Mucosa of rectum (tissue), 2 donors: ENCODE data around the gene SNRPD3.
"Not testable (repeated sequence)": the region's sequence is repeated elsewhere in the genome, so short reads cannot be mapped to it uniquely, and the experiment has no call there.

Experiments used
- H3K27ac ChIP-seq, 2 donors: one replicate each; pipeline ENCODE4 v1.7.0; 2013; ENCODE audit warnings: inconsistent platforms in 2 of 2, low read depth in 2 of 2, low read length in 2 of 2
- H3K27me3 ChIP-seq, 2 donors: one replicate each; pipeline ENCODE4 v1.7.0; 2013; ENCODE audit warnings: low read length in 2 of 2; ENCODE audit not compliant: control insufficient read depth in 2 of 2, insufficient read depth in 2 of 2
- H3K36me3 ChIP-seq, 2 donors: one replicate each; pipeline ENCODE4 v1.7.0; 2013; ENCODE audit warnings: low read length in 2 of 2; ENCODE audit not compliant: control insufficient read depth in 2 of 2, insufficient read depth in 2 of 2
- H3K4me1 ChIP-seq, 2 donors: one replicate each; pipeline ENCODE4 v1.7.0; 2013; ENCODE audit warnings: low read length in 2 of 2, mild to moderate bottlenecking in 1 of 2; ENCODE audit not compliant: control insufficient read depth in 2 of 2, insufficient read depth in 2 of 2
- H3K4me3 ChIP-seq, 2 donors: one replicate each; pipeline ENCODE4 v1.7.0; 2013; ENCODE audit warnings: low read length in 2 of 2
- H3K9ac ChIP-seq, 2 donors: one replicate each; pipeline ENCODE4 v1.7.0; 2013; ENCODE audit warnings: low read length in 2 of 2, low read depth in 1 of 2, mild to moderate bottlenecking in 1 of 2
- H3K9me3 ChIP-seq, 2 donors: one replicate each; pipeline ENCODE4 v1.7.0; 2013; ENCODE audit warnings: low read length in 2 of 2; ENCODE audit not compliant: control insufficient read depth in 2 of 2
- donor health status: healthy.
- donor health status: Normal muscosa, but diverticular disease.

Gene SNRPD3

GRCh38 chr22:24589518-24590030 lies 33.8 kb downstream of the SNRPD3 start:
- peaks cover 10 to 14% of the 10 kb centered on the region in 2 donors for H3K4me1 ChIP-seq
- H3K27me3 ChIP-seq: no peaks in the 10 kb centered on the region
- H3K27ac ChIP-seq: no peak overlapping the region
- H3K36me3 ChIP-seq: peaks cover 5 to 17% of the 10 kb centered on the region in 2 donors
- H3K4me3 ChIP-seq: no peak overlapping the region
- no peaks in the 10 kb centered on the region for H3K9me3 ChIP-seq
- H3K9ac ChIP-seq: no peak overlapping the region

- Histone ChIP-seq H3K36me3 (peaks cover 5 to 17% of the 10 kb centered on the region in 2 donors), H3K9me3 (no peaks in the 10 kb centered on the region), H3K4me1 (peaks cover 11 to 14% of the 10 kb centered on the region in 2 donors), H3K9ac (no peak overlapping the region), H3K27me3 (no peaks in the 10 kb centered on the region), H3K4me3 (no peak overlapping the region), H3K27ac (no peak overlapping the region)
These were observed 34.9 kb downstream of the SNRPD3 start for GRCh38 chr22:24590596-24591173.

- Histone ChIP-seq H3K9me3 (no peaks in the 10 kb centered on the region), H3K27ac (no peak overlapping the region), H3K4me3 (no peak overlapping the region), H3K4me1 (peaks cover 11 to 14% of the 10 kb centered on the region in 2 donors), H3K36me3 (peaks cover 5 to 14% of the 10 kb centered on the region in 2 donors), H3K9ac (no peak overlapping the region), H3K27me3 (no peaks in the 10 kb centered on the region)
These were observed 35.6 kb downstream of the SNRPD3 start for GRCh38 chr22:24591286-24591830.

GRCh38 chr22:24592058-24592850 lies 36.5 kb downstream of the SNRPD3 start:
- Histone ChIP-seq H3K4me1 (peaks cover 11 to 14% of the 10 kb centered on the region in 2 donors), H3K27ac (peak overlapping the region; percentile 71 to 72), H3K27me3 (no peaks in the 10 kb centered on the region), H3K9ac (peak overlapping the region; percentile 60 to 74), H3K36me3 (peaks cover 5 to 11% of the 10 kb centered on the region in 2 donors), H3K9me3 (no peaks in the 10 kb centered on the region), H3K4me3 (peak overlapping the region; percentile 65 to 69)

GRCh38 chr22:24592851-24593558 lies 37.2 kb downstream of the SNRPD3 start, which contains the start of gene LRRC75B:
TSS of gene LRRC75B (minus strand) at chr22:24593073. CDS start at chr22:24593039, 34 bp downstream.
- Histone ChIP-seq H3K27me3 (no peaks in the 10 kb centered on the region), H3K27ac (peak within 1 kb of the TSS; percentile 71 to 85), H3K9ac (peak within 1 kb of the TSS; percentile 65 to 74), H3K36me3 (peaks cover 3 to 5% of the 10 kb centered on the region in 2 donors), H3K4me1 (peaks cover 11 to 14% of the 10 kb centered on the region in 2 donors), H3K4me3 (peak within 1 kb of the TSS; percentile 65 to 69), H3K9me3 (no peaks in the 10 kb centered on the region)

GRCh38 chr22:24593559-24593835 lies 37.7 kb downstream of the SNRPD3 start:
- peak overlapping the region; percentile 71 to 85 for H3K27ac ChIP-seq
- not testable (repeated sequence) for H3K27me3 ChIP-seq, H3K36me3 ChIP-seq, H3K9me3 ChIP-seq
- H3K9ac ChIP-seq: peak overlapping the region; percentile 65 to 74
- peaks cover 11 to 14% of the 10 kb centered on the region in 2 donors for H3K4me1 ChIP-seq
- peak overlapping the region; percentile 65 for H3K4me3 ChIP-seq

- no peak overlapping the region for H3K4me3 ChIP-seq
- H3K27ac ChIP-seq: peak overlapping the region in 1 of 2 donors; percentile 9
- no peaks in the 10 kb centered on the region for H3K9me3 ChIP-seq
- H3K9ac ChIP-seq: peak overlapping the region in 1 of 2 donors; percentile 74
- H3K36me3 ChIP-seq: no peaks in the 10 kb centered on the region
- H3K4me1 ChIP-seq: peaks cover 11 to 14% of the 10 kb centered on the region in 2 donors
- no peaks in the 10 kb centered on the region for H3K27me3 ChIP-seq
These were observed 38.2 kb downstream of the SNRPD3 start for GRCh38 chr22:24593836-24594568.

GRCh38 chr22:24594569-24595120 lies 38.8 kb downstream of the SNRPD3 start:
- H3K4me1 ChIP-seq: peaks cover 11 to 14% of the 10 kb centered on the region in 2 donors
- H3K27me3 ChIP-seq: no peaks in the 10 kb centered on the region
- H3K4me3 ChIP-seq: no peak overlapping the region
- no peak overlapping the region for H3K27ac ChIP-seq
- H3K9me3 ChIP-seq: no peaks in the 10 kb centered on the region
- no peaks in the 10 kb centered on the region for H3K36me3 ChIP-seq
- no peak overlapping the region for H3K9ac ChIP-seq

GRCh38 chr22:24595228-24595627 lies 39.4 kb downstream of the SNRPD3 start:
- Histone ChIP-seq H3K4me3 (no peak overlapping the region), H3K4me1 (peaks cover 11 to 14% of the 10 kb centered on the region in 2 donors), H3K9ac (no peak overlapping the region), H3K27me3 (no peaks in the 10 kb centered on the region), H3K9me3 (no peaks in the 10 kb centered on the region), H3K36me3 (no peaks in the 10 kb centered on the region), H3K27ac (no peak overlapping the region)
